ENCODE data around the gene COX6A1.
"Not testable (repeated sequence)": the region's sequence is repeated elsewhere in the genome, so short reads cannot be mapped to it uniquely, and the experiment has no call there.

Gene COX6A1

GRCh38 chr12:120468325-120468820, 30.5 kb downstream of the COX6A1 start:
- no peak for DNase-seq (ENCODE audit: low read depth in 2 of 2)

DNA sequence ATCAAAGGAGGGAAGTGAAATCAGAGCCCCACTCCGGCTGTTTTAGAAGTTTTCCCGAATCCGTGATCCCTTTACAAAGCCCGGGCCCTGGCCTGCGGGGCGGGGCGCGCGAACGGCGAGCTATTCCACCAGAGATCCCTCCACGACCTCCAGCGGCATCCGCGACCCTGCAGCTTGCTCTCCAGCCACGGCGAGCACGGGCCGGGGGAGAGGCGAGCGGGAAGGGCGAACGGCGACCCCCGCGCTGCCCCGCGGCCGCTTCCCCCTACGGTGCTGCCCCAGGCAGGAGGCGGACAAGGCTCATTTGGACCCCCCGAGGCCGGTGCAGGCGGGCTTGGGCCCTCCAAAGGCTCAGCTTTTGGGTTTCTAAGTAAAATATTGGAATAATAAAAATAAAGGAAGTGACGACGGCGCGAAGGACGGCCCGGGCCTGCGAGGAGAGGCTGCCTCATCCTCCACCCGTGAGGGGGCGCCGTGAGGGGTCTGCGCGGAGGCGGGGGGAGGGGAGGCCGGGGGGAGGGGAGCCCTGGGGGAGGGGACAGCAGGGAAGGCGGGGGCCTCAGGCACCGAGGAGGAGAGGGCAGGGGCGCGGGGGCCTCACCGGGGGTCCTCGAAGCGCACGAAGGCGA, 31.0 kb downstream of the COX6A1 start:
- peak in 1 of 2 donors; percentile 36 for DNase-seq (ENCODE audit: low read depth in 2 of 2)

- DNase-seq (ENCODE audit: low read depth in 2 of 2) = peak; percentile 95
Measured at GRCh38 chr12:120469450-120470149, 31.7 kb downstream of the COX6A1 start, which contains the start of gene SRSF9. Gene SRSF9, minus strand, starts transcription at chr12:120469748. Its CDS starts 139 bp downstream, at chr12:120469609.

GRCh38 chr12:120470150-120470784, 32.4 kb downstream of the COX6A1 start:
- DNase-seq (ENCODE audit: low read depth in 2 of 2) = no peak

GRCh38 chr12:120472521-120472920, 34.6 kb downstream of the COX6A1 start:
- DNase-seq (ENCODE audit: low read depth in 2 of 2) = no peak

- no peak for DNase-seq (ENCODE audit: low read depth in 2 of 2)
Measured at GRCh38 chr12:120473807-120474615, 36.1 kb downstream of the COX6A1 start.

DNA sequence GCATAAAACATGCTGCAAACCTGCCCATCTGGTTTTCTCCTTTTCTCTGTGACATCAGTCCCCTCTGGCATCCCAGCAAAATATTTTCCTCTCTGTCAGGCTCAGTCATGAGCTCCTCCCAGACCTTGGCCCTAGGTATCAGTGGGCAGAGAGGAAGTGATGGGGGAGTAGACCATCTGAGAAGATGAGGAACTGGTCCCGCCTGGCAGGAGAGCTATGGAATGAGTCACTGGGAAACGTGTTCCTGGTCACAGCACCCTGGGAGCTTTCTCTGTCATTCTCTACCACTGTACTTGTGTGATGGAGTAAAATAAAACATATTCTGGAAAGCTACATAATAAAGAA, 36.7 kb downstream of the COX6A1 start:
- DNase-seq (ENCODE audit: low read depth in 2 of 2) = no peak

DNA sequence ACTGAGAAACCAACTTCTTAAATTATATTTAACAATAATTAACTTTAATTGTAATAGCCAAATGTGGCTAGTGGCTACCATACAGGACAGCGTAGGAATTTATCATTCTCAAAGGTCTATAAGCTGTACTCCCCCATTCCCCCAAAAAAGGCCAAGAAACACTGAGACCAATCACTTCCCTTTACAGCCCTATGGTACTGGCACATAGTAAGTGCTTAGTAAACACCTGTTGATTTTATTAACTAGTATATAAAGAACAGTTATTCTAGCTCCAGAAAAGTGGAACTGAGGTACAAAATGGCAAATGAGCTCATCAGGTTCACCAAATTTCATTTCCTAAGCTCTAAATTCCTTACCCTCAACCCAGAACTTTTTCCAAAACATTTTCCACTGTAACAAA, 37.7 kb downstream of the COX6A1 start:
- no peak for DNase-seq (ENCODE audit: low read depth in 2 of 2)

DNA sequence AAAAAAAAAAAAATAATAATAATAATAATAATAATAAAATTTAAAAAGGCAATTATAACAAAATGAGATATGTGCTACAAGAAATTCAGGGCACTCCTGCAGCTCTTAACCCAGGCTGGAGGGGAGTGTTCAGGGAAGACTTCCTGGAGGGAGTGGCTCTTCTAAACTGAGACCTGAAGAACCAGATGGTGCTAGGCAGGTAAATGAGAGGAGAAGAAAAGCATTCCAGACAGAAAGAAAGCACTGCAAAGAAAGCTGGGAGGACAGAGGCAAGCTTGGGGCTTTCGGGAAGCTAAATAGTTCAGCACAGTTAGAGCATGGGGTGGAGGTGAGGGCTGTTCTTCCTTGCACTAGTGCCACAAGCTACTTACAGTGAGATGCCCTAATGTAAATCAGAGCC, 41.5 kb downstream of the COX6A1 start:
- DNase-seq (ENCODE audit: low read depth in 2 of 2) = no peak

DNA sequence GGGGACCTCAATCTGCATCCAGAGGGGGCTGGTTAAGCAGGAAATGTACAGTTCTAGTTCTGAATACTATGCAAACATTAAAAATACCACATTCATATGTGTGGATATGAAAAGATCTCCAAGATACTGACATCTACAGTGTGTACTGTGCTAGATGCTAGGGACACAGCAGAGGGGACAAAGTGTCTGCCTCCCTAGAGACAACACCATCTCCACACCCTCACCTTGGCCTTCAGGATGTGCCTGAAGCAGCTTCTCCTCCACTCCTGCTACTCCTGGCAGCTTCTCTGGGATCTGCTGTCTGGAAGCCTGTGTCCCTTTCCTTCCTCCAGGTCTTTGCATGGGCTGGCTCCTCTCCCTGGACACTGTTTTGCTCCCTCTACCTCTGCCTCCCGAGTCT, 42.3 kb downstream of the COX6A1 start:
- no peak for DNase-seq (ENCODE audit: low read depth in 2 of 2)

DNA sequence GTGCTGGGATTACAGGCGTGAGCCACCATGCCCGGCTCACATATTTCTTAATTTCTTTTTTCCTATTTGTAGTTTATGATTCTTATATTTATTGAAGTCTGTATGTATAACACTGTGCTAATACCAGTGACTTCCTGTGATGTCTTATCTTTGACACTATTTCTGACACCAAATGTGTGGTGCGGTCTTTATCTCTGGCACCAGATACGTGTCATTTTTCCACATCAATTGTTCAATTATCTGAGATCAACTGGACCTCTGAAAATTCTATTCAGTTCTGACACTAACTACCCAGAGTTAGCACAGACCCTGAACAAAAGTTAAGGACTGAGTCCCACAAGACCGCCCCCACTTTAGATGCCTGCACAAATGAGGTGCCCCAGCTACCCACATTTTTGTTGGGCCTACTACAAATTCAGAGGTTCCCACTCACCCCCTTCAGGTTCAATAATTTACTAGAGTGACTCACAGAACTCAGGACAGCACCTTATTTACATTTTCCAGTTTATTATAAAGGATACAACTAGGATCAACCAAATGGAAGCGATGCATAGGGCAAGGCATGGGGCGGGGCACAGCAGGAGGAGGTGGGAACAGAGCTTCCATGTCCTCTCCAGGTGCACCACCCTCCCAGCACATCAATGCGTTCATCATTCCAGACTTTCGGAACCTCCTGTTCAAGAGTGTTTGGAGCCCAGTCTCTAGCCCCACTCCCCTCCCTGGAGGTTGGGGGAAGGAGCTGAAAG, 43.3 kb downstream of the COX6A1 start:
- no peak for DNase-seq (ENCODE audit: low read depth in 2 of 2)

GRCh38 chr12:120483621-120484020, 45.7 kb downstream of the COX6A1 start:
- no peak for DNase-seq (ENCODE audit: low read depth in 2 of 2)

- DNase-seq (ENCODE audit: low read depth in 2 of 2) = no peak
Measured at GRCh38 chr12:120485961-120486881, 48.3 kb downstream of the COX6A1 start.

- not testable (repeated sequence) for DNase-seq (ENCODE audit: low read depth in 2 of 2)
Measured at GRCh38 chr12:120487552-120487951, 49.6 kb downstream of the COX6A1 start.

DNA sequence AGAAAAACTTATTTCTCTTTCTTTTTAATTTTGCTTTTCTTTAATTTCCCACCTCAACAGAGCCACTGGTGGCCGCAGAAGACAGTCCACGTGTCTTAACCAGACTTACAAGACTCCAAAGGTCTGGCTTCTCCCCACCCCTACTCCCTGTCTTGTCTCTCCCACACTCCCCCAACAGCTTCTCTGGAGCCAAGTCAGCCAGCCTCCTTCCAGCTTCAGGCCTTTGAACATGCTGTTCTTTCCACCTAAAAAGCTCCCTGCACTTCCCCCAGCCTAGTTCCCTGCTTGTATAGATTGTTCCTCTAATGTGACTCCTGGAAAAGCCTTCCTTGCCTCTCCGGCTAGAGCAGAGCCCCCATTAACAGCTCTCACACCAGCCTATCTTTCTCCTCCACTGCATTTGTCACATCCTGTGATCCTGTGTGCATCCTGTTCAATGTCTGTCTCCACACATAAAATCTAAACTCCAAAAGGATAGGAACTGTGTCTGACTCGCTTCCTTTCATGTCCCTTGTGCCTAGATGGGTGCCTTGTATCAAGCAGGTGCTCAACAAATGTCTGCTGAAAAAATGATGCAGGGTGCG, 50.2 kb downstream of the COX6A1 start:
- no peak for DNase-seq (ENCODE audit: low read depth in 2 of 2)

GRCh38 chr12:120489018-120489417, 51.1 kb downstream of the COX6A1 start:
- no peak for DNase-seq (ENCODE audit: low read depth in 2 of 2)

GRCh38 chr12:120490325-120490724, 52.4 kb downstream of the COX6A1 start:
- DNase-seq (ENCODE audit: low read depth in 2 of 2) = no peak

Measured in activated CD8-positive, alpha-beta memory T cell treated with anti-CD3 and anti-CD28 coated beads for 4 hours (primary cell).